HCT116 (cell line): Measurements from ENCODE around the gene EEF2.
"Not testable (repeated sequence)": the region's sequence is repeated elsewhere in the genome, so short reads cannot be mapped to it uniquely, and the experiment has no call there.

Experiments
- EZH2phosphoT487 ChIP-seq: fragments of 200-600 bp; IDR thresholded peaks from 2 replicates; pipeline ENCODE4 v1.6.1; 2018; ENCODE audit warnings: antibody characterized with exemption, borderline replicate concordance
- SRF ChIP-seq: IDR thresholded peaks from 2 replicates; pipeline ENCODE4 v1.6.1; 2012; ENCODE audit warnings: low read depth

GRCh38 chr19:3967983-3968382 lies 17.3 kb downstream of the EEF2 start:
- TF ChIP-seq SRF, EZH2phosphoT487: not testable (repeated sequence)
